ENCODE results near the gene EPRS1. TPM values are rescaled to one million over a fixed set of nuclear protein-coding genes. Genes with fewer than 3 reads are reported as not detected.
A peak's percentile ranks its signal among the peaks of the same experiment; 100 is the strongest.
"Not testable (repeated sequence)": the region's sequence is repeated elsewhere in the genome, so short reads cannot be mapped to it uniquely, and the experiment has no call there.

EPRS1 gene
- total RNA-seq, 2 donors from 2014 or later, result 41.9 to 43.1 TPM

DNA sequence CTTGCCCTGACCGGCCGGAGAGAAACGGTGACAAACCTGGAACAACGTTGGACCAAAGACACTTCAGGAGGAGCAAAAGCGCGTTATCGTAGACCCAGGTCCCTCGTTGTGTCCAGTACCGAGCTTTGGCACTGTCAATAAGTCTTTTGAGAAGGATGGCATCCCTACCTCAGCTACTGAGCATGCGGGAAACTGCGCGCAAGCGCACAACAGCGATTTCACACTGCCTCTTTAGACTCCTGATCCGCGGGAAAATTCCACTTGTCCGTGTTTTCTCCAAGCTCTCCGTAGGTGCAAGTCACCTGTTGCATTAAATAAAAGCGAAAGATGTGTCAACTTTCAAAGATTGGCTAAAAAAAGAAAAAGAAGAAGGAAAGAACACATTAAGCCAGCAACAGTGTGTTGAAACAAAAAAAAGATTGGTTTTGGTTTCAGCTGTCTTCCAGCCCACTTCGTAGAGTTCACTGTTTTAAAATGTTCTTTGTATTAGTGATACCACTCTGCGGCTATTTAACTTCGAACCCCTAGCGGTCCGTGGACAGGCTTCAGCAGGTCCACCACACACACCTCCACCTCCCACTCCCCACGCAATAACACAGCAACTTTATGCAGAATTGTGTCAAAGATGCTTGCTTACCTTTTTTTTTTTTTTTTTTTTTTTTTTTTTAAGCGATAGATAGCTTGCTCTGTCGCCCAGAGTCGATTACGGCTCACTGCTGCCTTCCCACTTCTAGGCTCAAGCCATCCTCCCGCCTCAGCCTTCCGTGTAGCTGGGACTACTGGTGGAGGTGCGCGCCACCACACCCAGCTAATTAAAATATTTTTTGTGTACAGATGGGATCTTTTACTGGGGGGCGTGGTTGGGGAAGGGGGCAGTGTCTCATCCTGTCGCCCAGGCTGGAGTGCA lies 43.6 kb upstream of the EPRS1 start, which contains the start of gene BPNT1:
BPNT1 (minus strand) TSS at position 139 of the 907 bp plus-strand sequence. CDS start 9,942 bp downstream, outside the sequence.
- DNase-seq (ENCODE audit: low spot score), result peak; percentile 93
- no peaks in the 10 kb centered on the region for H3K27me3 ChIP-seq (replicated peaks; ENCODE audit: insufficient read depth)
- no peaks in the 10 kb centered on the region for H3K4me1 ChIP-seq (replicated peaks)
- H3K4me3 ChIP-seq, result peak within 1 kb of the TSS; percentile 42 to 45
- H3K9me3 ChIP-seq, result no peaks in the 10 kb centered on the region
- H3K27ac ChIP-seq, result peak within 1 kb of the TSS; percentile 71 to 73
- H3K36me3 ChIP-seq, result no peaks in the 10 kb centered on the region
- TF ChIP-seq POLR2AphosphoS5 (IDR thresholded peaks at IDR 0.05) (peak; percentile 97), POLR2A (IDR thresholded peaks at IDR 0.05) (peak; percentile 74)
- TF ChIP-seq, protein P1, sequence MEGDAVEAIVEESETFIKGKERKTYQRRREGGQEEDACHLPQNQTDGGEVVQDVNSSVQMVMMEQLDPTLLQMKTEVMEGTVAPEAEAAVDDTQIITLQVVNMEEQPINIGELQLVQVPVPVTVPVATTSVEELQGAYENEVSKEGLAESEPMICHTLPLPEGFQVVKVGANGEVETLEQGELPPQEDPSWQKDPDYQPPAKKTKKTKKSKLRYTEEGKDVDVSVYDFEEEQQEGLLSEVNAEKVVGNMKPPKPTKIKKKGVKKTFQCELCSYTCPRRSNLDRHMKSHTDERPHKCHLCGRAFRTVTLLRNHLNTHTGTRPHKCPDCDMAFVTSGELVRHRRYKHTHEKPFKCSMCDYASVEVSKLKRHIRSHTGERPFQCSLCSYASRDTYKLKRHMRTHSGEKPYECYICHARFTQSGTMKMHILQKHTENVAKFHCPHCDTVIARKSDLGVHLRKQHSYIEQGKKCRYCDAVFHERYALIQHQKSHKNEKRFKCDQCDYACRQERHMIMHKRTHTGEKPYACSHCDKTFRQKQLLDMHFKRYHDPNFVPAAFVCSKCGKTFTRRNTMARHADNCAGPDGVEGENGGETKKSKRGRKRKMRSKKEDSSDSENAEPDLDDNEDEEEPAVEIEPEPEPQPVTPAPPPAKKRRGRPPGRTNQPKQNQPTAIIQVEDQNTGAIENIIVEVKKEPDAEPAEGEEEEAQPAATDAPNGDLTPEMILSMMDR (IDR thresholded peaks at IDR 0.05), result peak in 1 of 4 experiments; percentile 8
- intact Hi-C loops (cut with DNase I), result no loop called here
- 4% methylated on average over 35 of the region's 35 CpGs for WGBS

GRCh38 chr1:220086261-220086686 lies 40.0 kb upstream of the EPRS1 start:
- H3K27ac ChIP-seq; intact Hi-C loops (cut with DNase I); H3K4me3 ChIP-seq; H3K36me3 ChIP-seq; H3K4me1 ChIP-seq (replicated peaks); H3K27me3 ChIP-seq (replicated peaks; ENCODE audit: insufficient read depth); DNase-seq (ENCODE audit: low spot score); H3K9me3 ChIP-seq: not testable (repeated sequence)
- WGBS, result 93% methylated on average over 15 of the region's 15 CpGs

DNA sequence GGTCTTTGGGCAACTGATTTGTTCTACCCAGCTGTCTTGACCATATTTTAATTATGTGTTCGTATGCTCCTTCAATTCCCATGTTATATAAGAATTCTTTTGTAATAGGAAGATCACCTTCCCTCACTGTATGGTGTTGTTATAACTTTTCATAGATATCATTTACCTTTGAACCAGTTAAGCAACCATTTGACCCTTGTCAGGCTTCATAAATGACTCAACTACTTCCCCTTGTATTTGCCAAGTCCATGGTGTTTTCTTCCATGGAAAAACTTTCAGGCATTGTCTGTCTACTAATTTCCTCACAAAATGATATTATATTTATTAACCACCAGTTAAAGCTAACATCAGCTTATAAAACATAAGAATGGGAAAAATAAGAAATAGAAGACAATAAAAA lies 38.2 kb upstream of the EPRS1 start:
- WGBS, result 88% methylated on average over 1 of the region's 1 CpG
- Histone ChIP-seq H3K36me3 (no peaks in the 10 kb centered on the region), H3K27ac (no peak overlapping the region), H3K4me3 (no peak overlapping the region), H3K9me3 (no peaks in the 10 kb centered on the region), H3K4me1 (replicated peaks) (no peaks in the 10 kb centered on the region), H3K27me3 (replicated peaks; ENCODE audit: insufficient read depth) (no peaks in the 10 kb centered on the region)
- DNase-seq (ENCODE audit: low spot score), result no peak
- intact Hi-C loops (cut with DNase I), result no loop called here
- TF ChIP-seq, protein P1 (IDR thresholded peaks at IDR 0.05), result no peak
- TF ChIP-seq POLR2A (IDR thresholded peaks at IDR 0.05) (no peak), POLR2AphosphoS5 (IDR thresholded peaks at IDR 0.05) (no peak)

DNA sequence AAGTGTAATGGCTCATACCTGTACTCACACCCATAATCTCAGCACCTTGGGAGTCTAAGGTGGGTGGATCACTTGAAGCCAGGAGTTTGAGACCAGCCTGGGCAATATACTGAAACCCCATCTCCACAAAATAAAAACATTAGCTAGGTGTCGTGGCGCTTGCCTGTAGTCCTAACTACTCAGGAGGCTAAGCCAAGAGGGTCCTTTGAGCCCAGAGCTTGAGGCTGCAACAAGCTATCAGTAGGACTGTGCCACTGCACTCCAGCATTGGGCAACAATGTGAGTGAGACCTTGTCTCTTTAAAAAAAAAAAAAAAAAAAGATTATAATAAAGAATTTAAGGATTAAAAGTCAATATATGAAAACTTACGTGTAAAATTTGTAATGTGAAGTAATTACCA lies 31.6 kb upstream of the EPRS1 start:
- DNase-seq (ENCODE audit: low spot score), result no peak
- H3K27ac ChIP-seq, result no peak overlapping the region
- no peaks in the 10 kb centered on the region for H3K36me3 ChIP-seq
- H3K27me3 ChIP-seq (replicated peaks; ENCODE audit: insufficient read depth), result no peaks in the 10 kb centered on the region
- no peak overlapping the region for H3K4me3 ChIP-seq
- intact Hi-C loops (cut with DNase I), result no loop called here
- TF ChIP-seq, protein P1 (IDR thresholded peaks at IDR 0.05), result no peak
- TF ChIP-seq POLR2A (IDR thresholded peaks at IDR 0.05), result no peak
- no peak for TF ChIP-seq POLR2AphosphoS5 (IDR thresholded peaks at IDR 0.05)
- 89% methylated on average over 3 of the region's 3 CpGs for WGBS
- H3K9me3 ChIP-seq, result no peaks in the 10 kb centered on the region
- no peaks in the 10 kb centered on the region for H3K4me1 ChIP-seq (replicated peaks)

DNA sequence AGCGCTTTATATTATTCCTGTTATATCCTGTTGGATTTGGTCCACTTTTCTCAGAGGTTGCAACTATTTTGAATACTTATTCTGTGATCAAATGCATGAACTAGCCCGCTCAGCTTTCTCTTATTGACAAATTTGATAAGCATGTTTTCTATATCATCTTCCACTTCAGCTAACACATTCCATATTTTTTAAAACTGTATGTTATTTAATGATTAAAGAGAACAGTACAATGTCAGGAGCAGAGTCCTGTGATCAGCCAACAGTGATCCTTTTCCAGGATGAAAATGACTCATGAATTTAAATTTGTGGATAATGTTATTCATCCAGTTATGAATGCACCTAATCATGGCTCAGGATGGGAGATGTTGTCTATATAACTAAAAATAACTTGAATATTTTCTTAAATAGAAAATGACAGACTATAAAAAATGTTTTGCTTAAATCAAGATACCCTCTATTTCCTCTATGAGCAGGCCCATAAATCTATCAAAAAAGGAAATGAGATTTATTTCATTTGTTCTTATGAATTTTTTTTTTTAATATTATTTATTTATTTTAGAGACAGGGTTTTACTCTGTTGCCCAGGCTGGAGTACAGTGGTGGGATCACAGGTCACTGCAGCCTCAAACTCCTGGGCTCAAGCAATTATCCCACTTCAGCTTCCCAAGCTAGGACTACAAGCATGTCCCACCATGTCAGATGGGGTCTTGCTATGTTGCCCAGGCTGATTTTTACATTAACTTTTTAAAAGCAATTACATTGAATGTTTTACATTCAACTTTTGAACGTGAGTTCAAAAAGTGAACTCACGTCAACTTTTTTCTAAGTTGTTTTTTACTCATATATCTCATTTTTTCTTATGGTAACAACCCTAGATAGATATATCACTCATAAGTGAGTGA lies 30.8 kb upstream of the EPRS1 start:
- DNase-seq (ENCODE audit: low spot score), result no peak
- H3K9me3 ChIP-seq, result no peaks in the 10 kb centered on the region
- H3K36me3 ChIP-seq, result no peaks in the 10 kb centered on the region
- H3K27ac ChIP-seq, result no peak overlapping the region
- H3K4me3 ChIP-seq, result no peak overlapping the region
- intact Hi-C loops (cut with DNase I), result no loop called here
- no peaks in the 10 kb centered on the region for H3K4me1 ChIP-seq (replicated peaks)
- 91% methylated on average over 4 of the region's 4 CpGs for WGBS
- no peaks in the 10 kb centered on the region for H3K27me3 ChIP-seq (replicated peaks; ENCODE audit: insufficient read depth)
- no peak for TF ChIP-seq POLR2A (IDR thresholded peaks at IDR 0.05)
- TF ChIP-seq, protein P1 (IDR thresholded peaks at IDR 0.05), result no peak
- TF ChIP-seq POLR2AphosphoS5 (IDR thresholded peaks at IDR 0.05), result no peak
